ENCODE data around the gene NPW. TPM values are rescaled to one million over a fixed set of nuclear protein-coding genes. Genes with fewer than 3 reads are reported as not detected.
A peak's percentile ranks its signal among the peaks of the same experiment; 100 is the strongest.

NPW gene
- total RNA-seq, 3 donors from 2014 or later, result not detected

- Histone ChIP-seq H3K27me3 (no peaks in the 10 kb centered on the region), H3K36me3 (no peaks in the 10 kb centered on the region), H3K27ac (peak overlapping the region; percentile 33 to 75), H3K4me1 (peaks cover 6 to 27% of the 10 kb centered on the region in 2 donors), H3K4me3 (peak overlapping the region; percentile 58 to 93 (median 74)), H3K9me3 (no peaks in the 10 kb centered on the region)
- intact Hi-C loops (cut with DNase I; ENCODE audit: low total_unique reads), result loop anchor here (5.0 kb wide), 1 partner anchor 115 kb away; no protein-coding TSS in a partner anchor
- DNase-seq (ENCODE audit: low spot score in 2 of 2), result no peak
- TF ChIP-seq POLR2AphosphoS5 (IDR thresholded peaks at IDR 0.05) (no peak), POLR2A (IDR thresholded peaks at IDR 0.05) (no peak), CTCF (IDR thresholded peaks at IDR 0.05) (no peak)
Observed at GRCh38 chr16:2027024-2028010, 7.7 kb downstream of the NPW start.

- intact Hi-C loops (cut with DNase I; ENCODE audit: low total_unique reads), result loop anchor here (5.0 kb wide), 1 partner anchor 114 kb away; no protein-coding TSS in a partner anchor
- peak overlapping the region; percentile 36 to 75 for H3K27ac ChIP-seq
- peak overlapping the region; percentile 58 to 93 (median 74) for H3K4me3 ChIP-seq
- H3K27me3 ChIP-seq, result no peaks in the 10 kb centered on the region
- no peaks in the 10 kb centered on the region for H3K9me3 ChIP-seq
- no peaks in the 10 kb centered on the region for H3K36me3 ChIP-seq
- peaks cover 5 to 33% of the 10 kb centered on the region in 2 donors for H3K4me1 ChIP-seq
- no peak for TF ChIP-seq POLR2A (IDR thresholded peaks at IDR 0.05)
- no peak for TF ChIP-seq POLR2AphosphoS5 (IDR thresholded peaks at IDR 0.05)
- TF ChIP-seq CTCF (IDR thresholded peaks at IDR 0.05), result no peak
- DNase-seq (ENCODE audit: low spot score in 2 of 2), result no peak
Observed at GRCh38 chr16:2028146-2028545, 8.6 kb downstream of the NPW start.

GRCh38 chr16:2028620-2029220 is 9.1 kb downstream of the NPW start:
- peak overlapping the region; percentile 58 to 93 (median 74) for H3K4me3 ChIP-seq
- no peak for DNase-seq (ENCODE audit: low spot score in 2 of 2)
- intact Hi-C loops (cut with DNase I; ENCODE audit: low total_unique reads), result loop anchor here (5.0 kb wide), 1 partner anchor 114 kb away; no protein-coding TSS in a partner anchor
- no peaks in the 10 kb centered on the region for H3K27me3 ChIP-seq
- TF ChIP-seq CTCF (IDR thresholded peaks at IDR 0.05), result no peak
- no peak for TF ChIP-seq POLR2A (IDR thresholded peaks at IDR 0.05)
- no peak for TF ChIP-seq POLR2AphosphoS5 (IDR thresholded peaks at IDR 0.05)
- no peaks in the 10 kb centered on the region for H3K9me3 ChIP-seq
- H3K27ac ChIP-seq, result peak overlapping the region; percentile 36 to 84
- peaks cover 11 to 38% of the 10 kb centered on the region in 2 donors for H3K4me1 ChIP-seq
- no peaks in the 10 kb centered on the region for H3K36me3 ChIP-seq

- Histone ChIP-seq H3K4me1 (peaks cover 15 to 42% of the 10 kb centered on the region in 2 donors), H3K36me3 (no peaks in the 10 kb centered on the region), H3K9me3 (no peaks in the 10 kb centered on the region), H3K27ac (peak overlapping the region; percentile 29 to 84), H3K27me3 (no peaks in the 10 kb centered on the region), H3K4me3 (peak overlapping the region; percentile 4 to 93 (median 74))
- DNase-seq (ENCODE audit: low spot score in 2 of 2), result no peak
- TF ChIP-seq CTCF (IDR thresholded peaks at IDR 0.05) (no peak), POLR2A (IDR thresholded peaks at IDR 0.05) (no peak), POLR2AphosphoS5 (IDR thresholded peaks at IDR 0.05) (no peak)
- intact Hi-C loops (cut with DNase I; ENCODE audit: low total_unique reads), result loop anchor here (5.0 kb wide), 1 partner anchor 113 kb away; no protein-coding TSS in a partner anchor
Observed at GRCh38 chr16:2029350-2029749, 9.8 kb downstream of the NPW start.

All from breast epithelium (tissue), 4 donors.